Putamen (tissue), 1 donor: ENCODE measurements around the gene LCE1A.

Experiments used
- DNase-seq: peaks from one replicate; pipeline ENCODE4 v3.0.0-alpha.2; 2016; ENCODE audit warnings: low spot score

LCE1A gene

DNA sequence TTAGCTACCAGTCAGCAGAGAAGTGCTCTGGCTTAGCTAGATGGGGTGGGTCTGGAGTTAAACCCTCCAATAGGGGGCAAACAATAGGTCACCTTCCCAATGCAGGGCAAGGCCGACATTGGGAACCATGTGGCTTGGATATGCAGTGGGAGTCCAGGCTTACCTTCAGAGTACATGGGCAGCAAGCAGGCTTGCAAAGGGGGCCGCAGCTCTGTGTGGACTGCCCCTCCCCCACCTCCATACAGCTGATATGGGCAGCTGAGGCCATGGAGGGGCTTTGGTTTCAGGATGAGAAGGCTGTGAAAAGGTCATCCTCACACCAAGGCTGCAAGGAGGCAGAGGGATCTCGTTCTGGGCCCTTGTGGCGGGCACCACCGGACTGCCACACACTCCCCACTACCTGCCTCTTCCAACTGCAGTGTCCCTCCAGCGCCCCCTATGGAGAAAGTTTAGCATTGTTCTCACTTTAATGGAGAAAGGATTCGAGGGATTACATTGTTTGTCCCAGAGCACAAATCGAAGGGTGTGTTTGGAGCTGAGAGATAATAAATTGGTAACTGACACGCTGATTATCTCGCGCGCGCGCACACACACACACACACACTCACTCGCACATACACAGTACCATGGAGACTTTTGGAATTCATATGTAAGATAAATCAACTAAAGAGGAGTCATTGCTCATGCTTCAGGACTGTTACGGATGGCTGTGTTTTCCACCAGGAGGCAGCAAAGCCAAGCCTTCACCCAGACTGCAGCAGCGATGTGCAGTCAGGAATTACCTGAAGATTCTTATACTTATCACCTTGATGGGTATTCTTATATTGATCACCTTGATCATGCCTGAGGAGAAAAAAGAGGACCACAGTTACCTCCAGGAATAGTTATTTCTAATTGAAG, 43.8 kb downstream of the LCE1A start:
- no peak for DNase-seq

GRCh38 chr1:152871731-152872126, 44.5 kb downstream of the LCE1A start:
- no peak for DNase-seq

DNA sequence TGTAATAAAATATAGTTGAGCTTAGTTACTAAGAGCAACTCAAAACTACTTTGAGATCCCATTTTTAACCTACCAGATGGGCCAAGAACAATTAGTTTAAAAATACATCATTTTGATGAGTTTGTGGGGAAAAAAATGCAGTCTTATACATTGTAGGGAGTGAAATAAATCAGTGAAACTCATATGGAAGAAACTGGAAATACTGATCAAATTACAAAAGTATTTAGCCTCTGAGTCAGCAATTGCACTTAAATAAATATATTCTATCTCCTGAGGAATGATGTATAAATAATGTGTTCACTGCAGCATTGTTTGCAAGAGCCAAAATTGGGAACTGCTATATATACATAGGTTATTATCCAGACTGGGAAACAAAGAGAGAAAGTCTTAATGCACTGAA, 46.2 kb downstream of the LCE1A start:
- no peak for DNase-seq

DNA sequence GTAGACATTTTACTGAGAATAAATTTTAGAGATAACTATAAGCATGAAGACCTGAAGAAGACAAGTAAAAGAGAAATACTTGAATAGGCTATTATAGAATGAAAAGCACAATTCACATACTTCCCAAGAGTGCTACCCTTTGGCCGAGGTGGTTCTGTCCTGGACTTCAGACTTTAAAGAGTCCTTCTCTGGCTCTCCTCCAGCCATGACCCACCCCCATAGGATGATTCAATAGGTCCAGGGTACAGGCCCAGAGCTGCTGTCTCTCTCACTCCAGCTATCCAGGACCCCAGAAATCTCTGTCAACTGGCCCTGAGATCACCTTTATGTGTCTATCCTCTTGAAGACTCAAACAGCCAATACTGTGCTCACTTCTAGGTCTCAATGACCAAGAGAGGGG, 49.6 kb downstream of the LCE1A start:
- no peak for DNase-seq
